ENCODE data around the gene CDH12.
"Not testable (repeated sequence)": the region's sequence is repeated elsewhere in the genome, so short reads cannot be mapped to it uniquely, and the experiment has no call there.

- not testable (repeated sequence) for TF ChIP-seq CTCF (IDR thresholded peaks at IDR 0.05); POLR2A (IDR thresholded peaks at IDR 0.05; ENCODE audit: low read depth)
Observed at GRCh38 chr5:22165931-22166330, 687.2 kb downstream of the CDH12 start.
